Measurements from ENCODE around the gene MYRIP.

DNA sequence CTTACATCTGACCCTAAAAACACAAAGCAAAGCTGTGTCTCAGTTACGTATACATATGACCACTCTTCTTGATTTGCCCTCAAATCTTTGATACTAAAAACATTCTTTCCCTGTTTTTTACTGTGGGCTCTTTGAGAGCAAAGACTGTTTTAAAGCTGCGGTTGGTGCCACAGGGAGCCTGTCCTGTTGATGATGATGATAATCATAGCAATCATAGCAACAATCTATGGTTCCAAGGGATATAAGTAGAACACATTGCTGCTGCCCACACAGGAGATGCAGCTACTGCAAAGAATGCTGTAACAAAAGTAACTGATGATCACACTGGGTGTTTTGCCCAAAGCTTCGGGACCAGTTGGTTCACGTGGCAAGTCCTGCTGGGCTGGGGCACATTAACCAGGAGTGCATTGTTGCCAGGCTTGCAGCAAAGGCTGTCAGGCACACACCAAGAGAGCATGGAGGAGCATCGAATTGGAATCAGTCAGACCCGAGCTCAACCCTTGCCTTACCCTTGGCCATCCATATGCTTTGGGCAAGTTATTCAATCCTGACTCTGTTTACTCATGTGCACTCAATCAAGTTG, 368.7 kb downstream of the MYRIP start:
- no peak for TF ChIP-seq POLR2AphosphoS5 (IDR thresholded peaks at IDR 0.05; ENCODE audit: low read depth, low read length)
- no peak for TF ChIP-seq EP300 (IDR thresholded peaks at IDR 0.05; ENCODE audit: borderline replicate concordance in 1 of 2, low read depth in 1 of 2, low read length in 1 of 2)
- TF ChIP-seq CTCF (IDR thresholded peaks at IDR 0.05): no peak
- TF ChIP-seq, protein P1, sequence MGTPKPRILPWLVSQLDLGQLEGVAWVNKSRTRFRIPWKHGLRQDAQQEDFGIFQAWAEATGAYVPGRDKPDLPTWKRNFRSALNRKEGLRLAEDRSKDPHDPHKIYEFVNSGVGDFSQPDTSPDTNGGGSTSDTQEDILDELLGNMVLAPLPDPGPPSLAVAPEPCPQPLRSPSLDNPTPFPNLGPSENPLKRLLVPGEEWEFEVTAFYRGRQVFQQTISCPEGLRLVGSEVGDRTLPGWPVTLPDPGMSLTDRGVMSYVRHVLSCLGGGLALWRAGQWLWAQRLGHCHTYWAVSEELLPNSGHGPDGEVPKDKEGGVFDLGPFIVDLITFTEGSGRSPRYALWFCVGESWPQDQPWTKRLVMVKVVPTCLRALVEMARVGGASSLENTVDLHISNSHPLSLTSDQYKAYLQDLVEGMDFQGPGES (IDR thresholded peaks at IDR 0.05; ENCODE audit: low read depth, low read length): no peak
- TF ChIP-seq RAD21 (IDR thresholded peaks at IDR 0.05; ENCODE audit: low read length): no peak
- TF ChIP-seq FOXJ3 (CRISPR knock-in tag; IDR thresholded peaks at IDR 0.05): no peak
- TF ChIP-seq REST (IDR thresholded peaks at IDR 0.05; ENCODE audit: low read depth, low read length): no peak
- TF ChIP-seq FOXM1 (IDR thresholded peaks at IDR 0.05; ENCODE audit: low read depth): no peak
- no peak for TF ChIP-seq SMC3 (IDR thresholded peaks at IDR 0.05; ENCODE audit: low read depth, low read length)
- TF ChIP-seq SIN3A (IDR thresholded peaks at IDR 0.05; ENCODE audit: borderline replicate concordance, low read depth, low read length): no peak
- no peak for TF ChIP-seq JUND (IDR thresholded peaks at IDR 0.05)

Data from SK-N-SH (cell line).